B cell (primary cell): ENCODE data around the gene RBBP8NL. TPM values are rescaled to one million over a fixed set of nuclear protein-coding genes. Genes with fewer than 3 reads are reported as not detected.
A peak's percentile ranks its signal among the peaks of the same experiment; 100 is the strongest.

Experiments
- ATAC-seq: fragments of 200-7000 bp; cut with Tn5 transposase; one replicate; pipeline ENCODE4 v1.10.0; 2021; ENCODE audit warnings: low read depth, mild to moderate bottlenecking, moderate number of reproducible peaks, moderate library complexity
- CTCF ChIA-PET: fragments of 350-600 bp; sonication (Branson Sonifier 250); formaldehyde crosslinking; loops from one replicate; lab custom pipeline; 2021; ENCODE audit warnings: antibody characterized with exemption, inconsistent platforms; lab: Charles Lee
- POLR2A ChIA-PET: fragments of 350-600 bp; sonication (Branson Sonifier 250); formaldehyde crosslinking; loops from one replicate; lab custom pipeline; 2021; ENCODE audit warnings: antibody characterized with exemption; lab: Charles Lee
- DNase-seq: peaks from one replicate; pipeline ENCODE4 v3.0.0; 2013
- H2AFZ ChIP-seq: 2 replicates; pipeline ENCODE4 v1.6.1; 2012; ENCODE audit warnings: mild to moderate bottlenecking, low read depth, low read length; ENCODE audit not compliant: insufficient read depth, poor library complexity, severe bottlenecking
- H3K27ac ChIP-seq, 2 donors: 1 replicate in 1 of 2; 2 replicates in 1 of 2; pipeline ENCODE4 v1.5.1; 2012 to 2013; ENCODE audit warnings: low read length in 2 of 2, mild to moderate bottlenecking in 2 of 2, moderate library complexity in 1 of 2
- H3K27me3 ChIP-seq, 4 experiments: fragments of 200-600 bp in 1 of 4; sonication (generic) in 1 of 4; replicated peaks in 1 of 4; 1 replicate in 2 of 4; 2 replicates in 2 of 4; pipeline versions ENCODE4 v1.6.1 to v1.7.0; 2013 to 2016; ENCODE audit warnings: low read length in 3 of 4, mild to moderate bottlenecking in 2 of 4, mixed read lengths in 1 of 4, moderate library complexity in 1 of 4; ENCODE audit not compliant: insufficient read depth in 4 of 4, control insufficient read depth in 3 of 4; ENCODE audit errors: control extremely low read depth in 1 of 4
- H3K36me3 ChIP-seq, 2 experiments: replicated peaks in 1 of 2; 1 replicate in 1 of 2; 2 replicates in 1 of 2; pipeline versions ENCODE4 v1.6.1 to v1.7.1; 2013; ENCODE audit warnings: low read length in 1 of 2; ENCODE audit not compliant: insufficient read depth in 2 of 2, control insufficient read depth in 1 of 2; ENCODE audit errors: control extremely low read depth in 1 of 2, extremely low read depth in 1 of 2
- H3K4me1 ChIP-seq, 2 donors: fragments of 200-600 bp in 1 of 2; sonication (generic) in 1 of 2; 1 replicate in 1 of 2; 2 replicates in 1 of 2; pipeline versions ENCODE4 v1.5.1 to v1.6.1; 2013 to 2017; ENCODE audit warnings: low read length in 2 of 2; ENCODE audit not compliant: control insufficient read depth in 2 of 2, insufficient read depth in 2 of 2
- H3K4me2 ChIP-seq: replicated peaks from 2 replicates; pipeline ENCODE3; 2012; ENCODE audit warnings: mild to moderate bottlenecking, low read depth, low read length; ENCODE audit not compliant: poor library complexity, severe bottlenecking
- H3K4me3 ChIP-seq, 5 experiments: fragments of 200-600 bp in 1 of 5; sonication (generic) in 1 of 5; 1 replicate in 3 of 5; 2 replicates in 2 of 5; pipeline versions ENCODE4 v1.5.1 to v1.7.0; 2011 to 2016; ENCODE audit warnings: low read length in 4 of 5, mild to moderate bottlenecking in 4 of 5, low read depth in 2 of 5, control low read depth in 1 of 5, moderate library complexity in 1 of 5; ENCODE audit not compliant: insufficient read depth in 1 of 5; ENCODE audit errors: control extremely low read depth in 1 of 5, extremely low read depth in 1 of 5
- H3K79me2 ChIP-seq: fragments of 200-600 bp; sonication (generic); one replicate; pipeline ENCODE4 v1.6.0; 2016; ENCODE audit warnings: low read length; ENCODE audit not compliant: control insufficient read depth, insufficient read depth
- H3K9ac ChIP-seq: fragments of 200-600 bp; sonication (generic); 2 replicates; pipeline ENCODE4 v1.6.1; 2017; ENCODE audit warnings: mild to moderate bottlenecking, low read length, moderate library complexity
- H3K9me3 ChIP-seq, 3 donors: one replicate each; pipeline versions ENCODE4 v1.6.1 to v1.7.1; 2013; ENCODE audit warnings: low read length in 2 of 3; ENCODE audit not compliant: control insufficient read depth in 2 of 3, insufficient read depth in 1 of 3; ENCODE audit errors: control extremely low read depth in 1 of 3
- H4K20me1 ChIP-seq: 2 replicates; pipeline ENCODE4 v1.6.0; 2012; ENCODE audit warnings: mild to moderate bottlenecking, low read length; ENCODE audit not compliant: insufficient read depth, control insufficient read depth, poor library complexity, severe bottlenecking
- H3K27ac Mint-ChIP-seq: one replicate; pipeline ENCODE4 v1.8.0; 2021; ENCODE audit warnings: mixed read lengths
- H3K27me3 Mint-ChIP-seq: one replicate; pipeline ENCODE4 v1.8.0; 2021; ENCODE audit warnings: mixed read lengths
- H3K4me1 Mint-ChIP-seq: one replicate; pipeline ENCODE4 v1.8.0; 2021; ENCODE audit warnings: mixed read lengths
- H3K4me3 Mint-ChIP-seq: one replicate; pipeline ENCODE4 v1.8.0; 2021; ENCODE audit warnings: mixed read lengths
- H3K9me3 Mint-ChIP-seq: one replicate; pipeline ENCODE4 v1.8.0; 2022; ENCODE audit warnings: mixed read lengths; ENCODE audit not compliant: insufficient read depth
- CTCF ChIP-seq: fragments of 200-600 bp; IDR thresholded peaks from one replicate; pipeline ENCODE4 v1.8.0; 2022; ENCODE audit warnings: antibody characterized with exemption, mild to moderate bottlenecking
- EZH2 ChIP-seq: IDR thresholded peaks from 2 replicates; pipeline ENCODE4 v1.6.1; 2012; ENCODE audit warnings: borderline replicate concordance, low read depth, mild to moderate bottlenecking, moderate library complexity, low read length; ENCODE audit not compliant: insufficient read depth, poor library complexity, severe bottlenecking
- WGBS: methylation state at CpG from one replicate; pipeline ENCODE4 v1.1.5; 2013; ENCODE audit warnings: missing lambda C conversion rate; ENCODE audit not compliant: insufficient coverage; 5-methylcytosine and 5-hydroxymethylcytosine counted together
- intact Hi-C: fragments of 100-400 bp; cut with micrococcal nuclease; formaldehyde crosslinking; loops from one replicate; pipeline ENCODE4 v1.10.0; 2022
- polyA plus RNA-seq: library from polyadenylated mRNA; depleted of rRNA; stranded (reverse); fragments of >200 nt; gene quantifications from 2 replicates; pipeline ENCODE4 v1.2.3, GENCODE V29; 2012
- total RNA-seq, 2 donors: library from RNA; stranded (reverse); fragments of 120-200 nt in 1 of 2; gene quantifications; 1 replicate in 1 of 2; 2 replicates in 1 of 2; pipeline versions ENCODE4 v1.2.3 to v1.2.4, GENCODE V29; 2013 to 2022

RBBP8NL gene
- total and polyA plus RNA-seq, 2 donors (not counting 1 experiment from before 2014, with no cell fraction given): not detected

GRCh38 chr20:62366370-62367135 lies 60.8 kb downstream of the RBBP8NL start:
- Histone ChIP-seq H3K36me3 (no peaks in the 10 kb centered on the region), H4K20me1 (peaks cover 6% of the 10 kb centered on the region), H3K4me2 (peak overlapping the region; percentile 93), H3K4me3 (peak overlapping the region in 4 of 5 experiments; percentile 49 to 70 (median 61)), H3K27ac (no peak overlapping the region), H3K27me3 (peaks cover 0 to 41% (median 11%) of the 10 kb centered on the region in 4 experiments), H3K4me1 (peaks cover 25 to 31% of the 10 kb centered on the region in 2 donors), H3K79me2 (no peaks in the 10 kb centered on the region), H3K9ac (peak overlapping the region; percentile 71), H2AFZ (peak overlapping the region; percentile 65), H3K9me3 (peaks cover 0 to 4% (median 0%) of the 10 kb centered on the region in 3 donors)
- Mint-ChIP-seq H3K4me1 (peaks cover 22% of the 10 kb centered on the region), H3K4me3 (peak overlapping the region; percentile 52), H3K27me3 (peaks cover 6% of the 10 kb centered on the region), H3K9me3 (no peaks in the 10 kb centered on the region), H3K27ac (no peak overlapping the region)
- intact Hi-C loops: loop anchor here (2.0 kb wide), 1 partner anchor 28 kb away; no protein-coding TSS in a partner anchor
- TF ChIP-seq EZH2: no peak
- no peak for TF ChIP-seq CTCF
- 2% methylated on average over 72 of the region's 72 CpGs for WGBS
- ATAC-seq (peak; percentile 42), DNase-seq (peak; percentile 66)
- CTCF ChIA-PET: interaction anchor here (1.0 to 4.2 kb wide), 5 partner anchors 15 to 27 kb away, joined by 3 to 27 read pairs (median 7); partner anchors contain the start of gene RPS21
- POLR2A ChIA-PET: interaction anchor here (4.2 kb wide), 1 partner anchor 27 kb away, joined by 43 read pairs; no protein-coding TSS in a partner anchor
